Right lobe of liver (tissue), 4 donors: ENCODE measurements around the gene AFMID.

Experiments used
- CTCF ChIP-seq, 4 donors: fragments of 200-600 bp in 3 of 4; fragments of 450-650 bp in 1 of 4; IDR thresholded peaks; one replicate each; pipeline versions ENCODE4 v1.5.1 to v1.8.0; 2016 to 2022; ENCODE audit warnings: antibody characterized with exemption in 4 of 4, mild to moderate bottlenecking in 2 of 4
- POLR2A ChIP-seq: fragments of 450-650 bp; IDR thresholded peaks from one replicate; pipeline ENCODE4 v1.6.1; 2017; ENCODE audit warnings: antibody characterized with exemption, mild to moderate bottlenecking
- donor health status: DM: no; HTN: no; CAD: no.
- donor health status: DM: no; HTN: no; CAD: no.
- donor health status: DM: no; HTN: yes; CAD: no.

DNA sequence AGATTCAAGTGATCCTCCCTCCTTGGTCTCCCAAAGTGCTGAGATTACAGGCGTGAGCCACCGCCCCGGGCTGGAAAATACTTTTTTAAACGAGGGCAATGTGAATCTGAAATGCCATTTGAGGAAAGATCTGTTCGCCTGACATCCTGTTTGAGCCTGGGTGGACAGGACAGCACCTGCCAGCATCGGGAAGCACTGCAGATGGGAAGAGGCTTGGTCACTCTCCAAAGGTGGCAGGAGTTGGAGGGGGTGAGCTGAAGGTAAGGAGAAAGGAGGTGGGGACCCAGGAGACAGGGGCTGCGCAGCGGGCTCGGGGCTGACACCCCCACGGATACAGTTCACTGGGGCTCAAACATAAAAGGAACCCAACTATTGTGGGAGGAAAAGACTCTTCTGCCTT, 22.9 kb downstream of the AFMID start:
- no peak for TF ChIP-seq CTCF (IDR thresholded peaks at IDR 0.05)
- TF ChIP-seq POLR2A = no peak
